K562 (cell line): ENCODE measurements around the gene LDB1. TPM values are rescaled to one million over a fixed set of nuclear protein-coding genes. Genes with fewer than 3 reads are reported as not detected.

Source experiments
- ATAC-seq: fragments of 200-7000 bp; cut with Tn5 transposase; 3 replicates; pipeline ENCODE4 v1.9.1; 2020; ENCODE audit warnings: moderate library complexity
- BruUV-seq: library from RNA; stranded (reverse); fragments of 400-500 nt; replicated peaks from 2 replicates; lab custom pipeline; 2021; lab: Mats Ljungman, UMichigan
- CTCF ChIA-PET: fragments of 300-600 bp; formaldehyde crosslinking; extraction: SDS; loops from one replicate; lab custom pipeline; 2021; ENCODE audit warnings: low intra/inter-chr PET ratio; lab: Yijun Ruan, JAX
- POLR2A ChIA-PET: fragments of 300-600, 350-650 bp; sonication (Branson Sonifier 250); formaldehyde crosslinking; extraction: SDS; loops from one replicate; lab custom pipeline; 2021; ENCODE audit warnings: antibody characterized with exemption, inconsistent platforms; lab: Yijun Ruan, JAX
- DNase-seq, 4 experiments: peaks; one replicate each; pipeline versions ENCODE4 v3.0.0 to v3.0.0-alpha.2; 2011 to 2018; ENCODE audit warnings: low spot score in 3 of 4, mixed read lengths in 3 of 4; ENCODE audit errors: extremely low read depth in 1 of 4
- FAIRE-seq: peaks from 2 replicates; lab custom pipeline; 2011; peaks lifted over from hg19 to GRCh38; lab: Jason Lieb, UNC
- H2AFZ ChIP-seq: 2 replicates; pipeline ENCODE4 v1.6.0; 2011; ENCODE audit warnings: low read depth, low read length, control low read depth, inconsistent platforms
- H3K27ac ChIP-seq: fragments of 200-600 bp; 3 replicates; pipeline ENCODE4 v1.8.0; 2011; ENCODE audit warnings: low read depth, mild to moderate bottlenecking, control low read depth, inconsistent platforms, low read length, moderate library complexity, mixed read lengths; ENCODE audit errors: extremely low read depth
- H3K27me3 ChIP-seq, 2 experiments: fragments of 300-600 bp in 1 of 2; 2 replicates in 1 of 2; 3 replicates in 1 of 2; pipeline versions ENCODE4 v1.6.0 to v1.8.0; 2011; ENCODE audit warnings: inconsistent platforms in 2 of 2, low read length in 2 of 2, mild to moderate bottlenecking in 1 of 2, mixed read lengths in 1 of 2, moderate library complexity in 1 of 2; ENCODE audit not compliant: control insufficient read depth in 2 of 2, insufficient read depth in 2 of 2
- H3K36me3 ChIP-seq: fragments of 300-600 bp; 3 replicates; pipeline ENCODE4 v1.8.0; 2011; ENCODE audit warnings: mild to moderate bottlenecking, low read length, inconsistent platforms; ENCODE audit not compliant: control insufficient read depth, insufficient read depth
- H3K4me1 ChIP-seq, 2 experiments: fragments of 200-600 bp in 1 of 2; replicated peaks in 1 of 2; 2 replicates in 1 of 2; 3 replicates in 1 of 2; pipeline versions ENCODE4 v1.5.1 to v1.8.0; 2011; ENCODE audit warnings: inconsistent platforms in 2 of 2, low read length in 2 of 2, mild to moderate bottlenecking in 1 of 2, mixed read lengths in 1 of 2, moderate library complexity in 1 of 2; ENCODE audit not compliant: control insufficient read depth in 2 of 2, insufficient read depth in 2 of 2
- H3K4me2 ChIP-seq: 2 replicates; pipeline ENCODE4 v1.6.1; 2011; ENCODE audit warnings: low read length, control low read depth, inconsistent platforms, mixed read lengths; ENCODE audit not compliant: insufficient read depth
- H3K4me3 ChIP-seq: fragments of 200-600 bp; sonication (generic), shearing (Covaris generic); 2 replicates; pipeline ENCODE4 v1.5.1; 2016; ENCODE audit warnings: control low read depth, inconsistent platforms
- H3K79me2 ChIP-seq: fragments of 200-600 bp; 3 replicates; pipeline ENCODE4 v1.8.0; 2011; ENCODE audit warnings: low read length, inconsistent platforms; ENCODE audit not compliant: control insufficient read depth, insufficient read depth
- H3K9ac ChIP-seq, 2 experiments: 2 replicates each; pipeline versions ENCODE4 v1.6.0 to v1.6.1; 2011; ENCODE audit warnings: low read depth in 2 of 2, low read length in 2 of 2, control low read depth in 1 of 2, inconsistent platforms in 1 of 2, mild to moderate bottlenecking in 1 of 2, mixed read lengths in 1 of 2; ENCODE audit not compliant: insufficient read depth in 1 of 2
- H3K9me1 ChIP-seq: one replicate; pipeline ENCODE4 v1.6.0; 2011; ENCODE audit warnings: inconsistent platforms, mild to moderate bottlenecking, low read length, moderate library complexity; ENCODE audit not compliant: control insufficient read depth, insufficient read depth
- H3K9me3 ChIP-seq: replicated peaks from 2 replicates; pipeline ENCODE4 v1.5.1; 2011; ENCODE audit warnings: low read depth, low read length, inconsistent platforms; ENCODE audit not compliant: control insufficient read depth, insufficient read depth
- H4K20me1 ChIP-seq: replicated peaks from 2 replicates; pipeline ENCODE4 v1.6.1; 2011; ENCODE audit warnings: low read length, inconsistent platforms, mixed read lengths; ENCODE audit not compliant: control insufficient read depth, insufficient read depth
- E2F5 ChIP-seq: sonication (generic); formaldehyde crosslinking; IDR thresholded peaks from 2 replicates; pipeline ENCODE4 v1.8.0; 2022; ENCODE audit warnings: mild to moderate bottlenecking, missing genetic modification reagents
- HDAC8 ChIP-seq: fragments of 450-650 bp; IDR thresholded peaks from 2 replicates; pipeline ENCODE4 v1.6.1; 2016; ENCODE audit warnings: mild to moderate bottlenecking, missing genetic modification characterization, moderate library complexity, missing compliant biosample characterization
- ILK ChIP-seq: fragments of 450-650 bp; IDR thresholded peaks from 2 replicates; pipeline ENCODE4 v1.6.1; 2016; ENCODE audit warnings: missing genetic modification characterization, low read depth, mild to moderate bottlenecking, missing compliant biosample characterization, moderate library complexity, borderline replicate concordance
- IRF2 ChIP-seq: sonication (generic); formaldehyde crosslinking; IDR thresholded peaks from 2 replicates; pipeline ENCODE4 v1.8.1; 2022; ENCODE audit warnings: mild to moderate bottlenecking, missing genetic modification reagents
- JUNB ChIP-seq: fragments of 450-650 bp; formaldehyde crosslinking; conservative IDR thresholded peaks from 2 replicates; pipeline ENCODE4 v1.4.0; 2020; ENCODE audit warnings: mild to moderate bottlenecking
- KDM5B ChIP-seq: fragments of 200-600 bp; sonication (generic); IDR thresholded peaks from 2 replicates; pipeline ENCODE4 v1.6.1; 2012; ENCODE audit warnings: low read depth, mild to moderate bottlenecking, moderate library complexity, low read length, control low read depth, inconsistent platforms; ENCODE audit not compliant: insufficient replicate concordance
- RBM15 ChIP-seq: fragments of 200-400 bp; formaldehyde crosslinking; IDR thresholded peaks from 2 replicates; pipeline ENCODE4 v1.6.1; 2018; ENCODE audit warnings: mild to moderate bottlenecking, low read length, moderate library complexity; ENCODE audit not compliant: insufficient read depth
- WGBS: fragments of 100-300 bp; shearing (Covaris generic); methylation state at CpG from one replicate; pipeline ENCODE4 v1.1.6; 2016; ENCODE audit warnings: low coverage, mixed read lengths; ENCODE audit not compliant: insufficient coverage; ENCODE audit errors: missing lambda C conversion rate; 5-methylcytosine and 5-hydroxymethylcytosine counted together
- in situ Hi-C: fragments of 300-500 bp; cut with MboI; formaldehyde crosslinking; loops from 4 replicates; pipeline ENCODE4 v1.15.0; 2018; ENCODE audit warnings: inconsistent platforms, mixed read lengths
- intact Hi-C: fragments of 100-400 bp; cut with micrococcal nuclease; formaldehyde crosslinking; loops from 2 replicates; pipeline ENCODE4 v1.14.2; 2022
- polyA plus RNA-seq, 8 experiments: library from polyadenylated mRNA; depleted of rRNA in 4 of 8; stranded (reverse) in 5 of 8; unstranded in 3 of 8; fragments of >200 nt; fragmentation: Nextera tagmentation in 2 of 8; fragmentation: Illumina TruSeq in 1 of 8; extraction: Ambion mirVana in 2 of 8; extraction: Trizol in 1 of 8; gene quantifications; 2 replicates each; pipeline versions ENCODE4 v1.2.1 to v1.2.3, GENCODE V29; 2011 to 2014; ENCODE audit warnings: inconsistent platforms in 1 of 8, missing spikeins in 1 of 8
- total RNA-seq, 7 experiments: library from RNA; depleted of rRNA in 6 of 7; stranded (reverse); fragments of >200 nt in 6 of 7; fragmentation: Illumina TruSeq in 2 of 7; extraction: Trizol in 2 of 7; gene quantifications; 2 replicates each; pipeline versions ENCODE4 v1.2.1 to v1.2.3, GENCODE V29; 2011 to 2021; ENCODE audit warnings: low replicate concordance in 1 of 7
- TF ChIP-seq, protein P1 (sequence below): fragments of 450-650 bp; IDR thresholded peaks from 2 replicates; pipeline ENCODE4 v1.6.1; 2017; ENCODE audit warnings: antibody characterized with exemption, mild to moderate bottlenecking
- TF ChIP-seq, protein P2 (sequence below): fragments of 450-650 bp; IDR thresholded peaks from 2 replicates; pipeline ENCODE4 v1.7.0; 2016; ENCODE audit warnings: borderline replicate concordance

LDB1 gene
- total and polyA plus RNA-seq, 9 of the 15 experiments (the other 6 are each of a cell fraction or from before 2014, with no cell fraction given), result 1.9 to 137 (median 105) TPM

- TF ChIP-seq, protein P1, sequence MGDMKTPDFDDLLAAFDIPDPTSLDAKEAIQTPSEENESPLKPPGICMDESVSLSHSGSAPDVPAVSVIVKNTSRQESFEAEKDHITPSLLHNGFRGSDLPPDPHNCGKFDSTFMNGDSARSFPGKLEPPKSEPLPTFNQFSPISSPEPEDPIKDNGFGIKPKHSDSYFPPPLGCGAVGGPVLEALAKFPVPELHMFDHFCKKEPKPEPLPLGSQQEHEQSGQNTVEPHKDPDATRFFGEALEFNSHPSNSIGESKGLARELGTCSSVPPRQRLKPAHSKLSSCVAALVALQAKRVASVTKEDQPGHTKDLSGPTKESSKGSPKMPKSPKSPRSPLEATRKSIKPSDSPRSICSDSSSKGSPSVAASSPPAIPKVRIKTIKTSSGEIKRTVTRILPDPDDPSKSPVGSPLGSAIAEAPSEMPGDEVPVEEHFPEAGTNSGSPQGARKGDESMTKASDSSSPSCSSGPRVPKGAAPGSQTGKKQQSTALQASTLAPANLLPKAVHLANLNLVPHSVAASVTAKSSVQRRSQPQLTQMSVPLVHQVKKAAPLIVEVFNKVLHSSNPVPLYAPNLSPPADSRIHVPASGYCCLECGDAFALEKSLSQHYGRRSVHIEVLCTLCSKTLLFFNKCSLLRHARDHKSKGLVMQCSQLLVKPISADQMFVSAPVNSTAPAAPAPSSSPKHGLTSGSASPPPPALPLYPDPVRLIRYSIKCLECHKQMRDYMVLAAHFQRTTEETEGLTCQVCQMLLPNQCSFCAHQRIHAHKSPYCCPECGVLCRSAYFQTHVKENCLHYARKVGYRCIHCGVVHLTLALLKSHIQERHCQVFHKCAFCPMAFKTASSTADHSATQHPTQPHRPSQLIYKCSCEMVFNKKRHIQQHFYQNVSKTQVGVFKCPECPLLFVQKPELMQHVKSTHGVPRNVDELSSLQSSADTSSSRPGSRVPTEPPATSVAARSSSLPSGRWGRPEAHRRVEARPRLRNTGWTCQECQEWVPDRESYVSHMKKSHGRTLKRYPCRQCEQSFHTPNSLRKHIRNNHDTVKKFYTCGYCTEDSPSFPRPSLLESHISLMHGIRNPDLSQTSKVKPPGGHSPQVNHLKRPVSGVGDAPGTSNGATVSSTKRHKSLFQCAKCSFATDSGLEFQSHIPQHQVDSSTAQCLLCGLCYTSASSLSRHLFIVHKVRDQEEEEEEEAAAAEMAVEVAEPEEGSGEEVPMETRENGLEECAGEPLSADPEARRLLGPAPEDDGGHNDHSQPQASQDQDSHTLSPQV, result peak; percentile 58; the same call in 1 of the 2 replicates
- TF ChIP-seq, protein P2, sequence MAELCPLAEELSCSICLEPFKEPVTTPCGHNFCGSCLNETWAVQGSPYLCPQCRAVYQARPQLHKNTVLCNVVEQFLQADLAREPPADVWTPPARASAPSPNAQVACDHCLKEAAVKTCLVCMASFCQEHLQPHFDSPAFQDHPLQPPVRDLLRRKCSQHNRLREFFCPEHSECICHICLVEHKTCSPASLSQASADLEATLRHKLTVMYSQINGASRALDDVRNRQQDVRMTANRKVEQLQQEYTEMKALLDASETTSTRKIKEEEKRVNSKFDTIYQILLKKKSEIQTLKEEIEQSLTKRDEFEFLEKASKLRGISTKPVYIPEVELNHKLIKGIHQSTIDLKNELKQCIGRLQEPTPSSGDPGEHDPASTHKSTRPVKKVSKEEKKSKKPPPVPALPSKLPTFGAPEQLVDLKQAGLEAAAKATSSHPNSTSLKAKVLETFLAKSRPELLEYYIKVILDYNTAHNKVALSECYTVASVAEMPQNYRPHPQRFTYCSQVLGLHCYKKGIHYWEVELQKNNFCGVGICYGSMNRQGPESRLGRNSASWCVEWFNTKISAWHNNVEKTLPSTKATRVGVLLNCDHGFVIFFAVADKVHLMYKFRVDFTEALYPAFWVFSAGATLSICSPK, result no peak
- TF ChIP-seq, all 486 proteins: peak for 19
Observed at GRCh38 chr10:102163342-102163989, 43.3 kb upstream of the LDB1 start (continued).

DNA sequence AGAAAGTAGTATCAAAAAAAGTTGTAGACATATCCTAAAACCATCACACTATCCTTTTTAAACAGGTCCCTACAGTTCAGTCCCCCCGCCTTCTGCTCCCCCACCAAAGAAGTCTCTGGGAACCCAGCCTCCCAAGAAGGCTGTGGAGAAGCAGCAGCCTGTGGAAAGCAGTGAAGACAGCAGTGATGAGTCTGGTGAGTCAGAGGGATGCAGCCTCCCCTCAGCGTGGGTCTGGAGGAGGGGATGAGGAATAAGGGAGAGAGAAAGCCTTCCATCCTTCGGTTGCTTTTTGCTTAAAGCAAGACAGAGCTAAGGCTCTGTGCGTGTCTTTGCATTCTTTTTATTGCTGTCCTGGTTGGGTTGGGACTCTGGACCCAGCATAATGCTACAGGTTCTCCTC, 39.7 kb upstream of the LDB1 start:
- Histone ChIP-seq H3K4me1 (peaks cover 11 to 13% of the 10 kb centered on the region in 2 experiments; a peak in 4 of 5 replicates), H2AFZ (no peak overlapping the region)
- intact Hi-C loops, result no loop called here
- DNase-seq (no peak), ATAC-seq (no peak)
- no peak for TF ChIP-seq JUNB (CRISPR knock-in tag)
- TF ChIP-seq ILK (tag), result no peak
- TF ChIP-seq RBM15, result no peak
- TF ChIP-seq KDM5B, result no peak
- no peak for TF ChIP-seq HDAC8
- no peak for TF ChIP-seq IRF2 (CRISPR knock-in tag)
- no peak for TF ChIP-seq E2F5
- TF ChIP-seq, all 486 proteins: peak for 0
- in situ Hi-C loops, result no loop called here
- H3K9me1 ChIP-seq, result no peaks in the 10 kb centered on the region
- H4K20me1 ChIP-seq, result peaks cover 2% of the 10 kb centered on the region
- H3K36me3 ChIP-seq, result peaks cover 93% of the 10 kb centered on the region
- ChIA-PET POLR2A (interaction anchor here (0.7 to 2.3 kb wide), 3 partner anchors 10 to 244 kb away, joined by 3 to 10 read pairs (median 3); no protein-coding TSS in a partner anchor), CTCF (no interaction called here)
- H3K27ac ChIP-seq, result no peak overlapping the region
- H3K4me3 ChIP-seq, result no peak overlapping the region
- BruUV-seq, result no TSS peak
- H3K79me2 ChIP-seq, result peaks cover 41% of the 10 kb centered on the region
- H3K9ac ChIP-seq, result no peak overlapping the region
- WGBS, result 95% methylated on average over 3 of the region's 4 CpGs
- H3K27me3 ChIP-seq, result no peaks in the 10 kb centered on the region
- no peaks in the 10 kb centered on the region for H3K9me3 ChIP-seq
- no peak for FAIRE-seq
- H3K4me2 ChIP-seq, result no peak overlapping the region
